Neural cell (in vitro differentiated cells): ENCODE measurements around the gene WNT3.

Experiments used
- EZH2 ChIP-seq: fragments of 200-600, 300-800 bp; shearing (Covaris generic), sonication (generic); IDR thresholded peaks from 2 replicates; pipeline ENCODE4 v1.6.1; 2014; ENCODE audit warnings: antibody characterized with exemption, low read length, borderline replicate concordance, mild to moderate bottlenecking; ENCODE audit not compliant: insufficient read depth, poor library complexity, severe bottlenecking
- MXI1 ChIP-seq: fragments of 450-650 bp; conservative IDR thresholded peaks from 2 replicates; pipeline ENCODE4 v1.6.1; 2014; ENCODE audit warnings: antibody characterized with exemption, mild to moderate bottlenecking; ENCODE audit not compliant: poor library complexity, severe bottlenecking
- POLR2AphosphoS5 ChIP-seq: IDR thresholded peaks from 2 replicates; pipeline ENCODE4 v1.6.1; 2012
- TAF1 ChIP-seq: IDR thresholded peaks from 2 replicates; pipeline ENCODE4 v1.6.1; 2012; ENCODE audit warnings: low read depth
- TF ChIP-seq, protein P1 (sequence below): fragments of 450-650 bp; IDR thresholded peaks from 2 replicates; pipeline ENCODE4 v1.5.1; 2014; ENCODE audit warnings: antibody characterized with exemption, mild to moderate bottlenecking, moderate library complexity; ENCODE audit not compliant: poor library complexity, severe bottlenecking
- TF ChIP-seq, protein P2 (sequence below): IDR thresholded peaks from 2 replicates; pipeline ENCODE4 v1.6.1; 2012; ENCODE audit warnings: borderline replicate concordance

DNA sequence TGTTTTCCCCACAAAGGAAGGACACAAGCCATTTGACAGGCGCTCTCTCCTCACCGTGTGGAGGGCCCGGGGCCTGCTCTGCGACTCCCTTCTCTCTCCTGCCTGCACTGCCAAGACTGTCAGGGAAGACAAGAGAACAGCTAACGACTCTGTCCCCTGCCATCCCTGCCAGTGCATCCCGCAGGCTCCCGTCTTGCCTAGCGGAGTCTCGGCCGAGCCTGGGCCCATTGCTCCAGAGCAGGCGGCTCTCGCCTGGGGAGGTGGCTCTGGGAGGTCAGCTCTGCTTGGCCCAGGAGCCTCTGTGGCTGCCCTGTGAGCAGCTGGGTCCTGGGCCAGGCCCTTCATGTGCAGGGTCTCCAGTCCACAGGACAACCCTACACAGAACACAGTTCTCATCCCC lies 53.0 kb downstream of the WNT3 start:
- TF ChIP-seq MXI1 (no peak), EZH2 (no peak), POLR2AphosphoS5 (no peak), TAF1 (no peak)
- TF ChIP-seq, protein P1, sequence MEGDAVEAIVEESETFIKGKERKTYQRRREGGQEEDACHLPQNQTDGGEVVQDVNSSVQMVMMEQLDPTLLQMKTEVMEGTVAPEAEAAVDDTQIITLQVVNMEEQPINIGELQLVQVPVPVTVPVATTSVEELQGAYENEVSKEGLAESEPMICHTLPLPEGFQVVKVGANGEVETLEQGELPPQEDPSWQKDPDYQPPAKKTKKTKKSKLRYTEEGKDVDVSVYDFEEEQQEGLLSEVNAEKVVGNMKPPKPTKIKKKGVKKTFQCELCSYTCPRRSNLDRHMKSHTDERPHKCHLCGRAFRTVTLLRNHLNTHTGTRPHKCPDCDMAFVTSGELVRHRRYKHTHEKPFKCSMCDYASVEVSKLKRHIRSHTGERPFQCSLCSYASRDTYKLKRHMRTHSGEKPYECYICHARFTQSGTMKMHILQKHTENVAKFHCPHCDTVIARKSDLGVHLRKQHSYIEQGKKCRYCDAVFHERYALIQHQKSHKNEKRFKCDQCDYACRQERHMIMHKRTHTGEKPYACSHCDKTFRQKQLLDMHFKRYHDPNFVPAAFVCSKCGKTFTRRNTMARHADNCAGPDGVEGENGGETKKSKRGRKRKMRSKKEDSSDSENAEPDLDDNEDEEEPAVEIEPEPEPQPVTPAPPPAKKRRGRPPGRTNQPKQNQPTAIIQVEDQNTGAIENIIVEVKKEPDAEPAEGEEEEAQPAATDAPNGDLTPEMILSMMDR = no peak
- TF ChIP-seq, protein P2, sequence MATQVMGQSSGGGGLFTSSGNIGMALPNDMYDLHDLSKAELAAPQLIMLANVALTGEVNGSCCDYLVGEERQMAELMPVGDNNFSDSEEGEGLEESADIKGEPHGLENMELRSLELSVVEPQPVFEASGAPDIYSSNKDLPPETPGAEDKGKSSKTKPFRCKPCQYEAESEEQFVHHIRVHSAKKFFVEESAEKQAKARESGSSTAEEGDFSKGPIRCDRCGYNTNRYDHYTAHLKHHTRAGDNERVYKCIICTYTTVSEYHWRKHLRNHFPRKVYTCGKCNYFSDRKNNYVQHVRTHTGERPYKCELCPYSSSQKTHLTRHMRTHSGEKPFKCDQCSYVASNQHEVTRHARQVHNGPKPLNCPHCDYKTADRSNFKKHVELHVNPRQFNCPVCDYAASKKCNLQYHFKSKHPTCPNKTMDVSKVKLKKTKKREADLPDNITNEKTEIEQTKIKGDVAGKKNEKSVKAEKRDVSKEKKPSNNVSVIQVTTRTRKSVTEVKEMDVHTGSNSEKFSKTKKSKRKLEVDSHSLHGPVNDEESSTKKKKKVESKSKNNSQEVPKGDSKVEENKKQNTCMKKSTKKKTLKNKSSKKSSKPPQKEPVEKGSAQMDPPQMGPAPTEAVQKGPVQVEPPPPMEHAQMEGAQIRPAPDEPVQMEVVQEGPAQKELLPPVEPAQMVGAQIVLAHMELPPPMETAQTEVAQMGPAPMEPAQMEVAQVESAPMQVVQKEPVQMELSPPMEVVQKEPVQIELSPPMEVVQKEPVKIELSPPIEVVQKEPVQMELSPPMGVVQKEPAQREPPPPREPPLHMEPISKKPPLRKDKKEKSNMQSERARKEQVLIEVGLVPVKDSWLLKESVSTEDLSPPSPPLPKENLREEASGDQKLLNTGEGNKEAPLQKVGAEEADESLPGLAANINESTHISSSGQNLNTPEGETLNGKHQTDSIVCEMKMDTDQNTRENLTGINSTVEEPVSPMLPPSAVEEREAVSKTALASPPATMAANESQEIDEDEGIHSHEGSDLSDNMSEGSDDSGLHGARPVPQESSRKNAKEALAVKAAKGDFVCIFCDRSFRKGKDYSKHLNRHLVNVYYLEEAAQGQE = no peak
